ENCODE data around the gene FUT9. TPM values are rescaled to one million over a fixed set of nuclear protein-coding genes. Genes with fewer than 3 reads are reported as not detected.

FUT9 gene
- polyA plus RNA-seq, 1 donor (not counting 4 experiments of a cell fraction or from before 2014, with no cell fraction given), result not detected

DNA sequence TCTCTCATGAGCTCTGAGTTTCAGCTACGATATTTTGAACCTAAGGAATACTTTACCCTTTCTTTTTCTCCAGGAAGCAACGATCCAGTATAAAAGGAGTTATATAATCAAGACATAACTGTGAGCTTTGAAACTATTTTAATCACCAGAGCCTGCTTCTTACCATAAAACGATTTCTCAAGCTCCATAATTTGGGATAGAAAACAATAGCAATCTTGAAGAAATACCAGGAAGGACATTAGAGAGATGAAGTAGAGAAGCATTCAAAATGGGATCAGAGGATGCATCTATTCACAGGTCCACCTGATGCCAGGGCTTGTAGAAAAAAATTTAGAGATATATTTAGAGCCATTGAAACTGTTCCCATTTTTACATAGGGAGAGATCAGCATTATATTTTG, 135.9 kb downstream of the FUT9 start:
- TF ChIP-seq EZH2 (IDR thresholded peaks at IDR 0.05; ENCODE audit: low read length) (no peak), CTCF (optimal IDR thresholded peaks at IDR 0.05 in 1 of 3, IDR thresholded peaks at IDR 0.05 in 1 of 3, conservative IDR thresholded peaks at IDR 0.05 in 1 of 3; ENCODE audit: extremely low read depth in 1 of 3, insufficient read depth in 2 of 3, low read length in 3 of 3) (no peak)
- Histone ChIP-seq H3K4me2 (ENCODE audit: control insufficient read depth, extremely low read depth, insufficient read depth, low read depth, low read length) (no peak overlapping the region), H3K27ac (ENCODE audit: control insufficient read depth, insufficient read depth, low read length) (no peak overlapping the region), H3K9me1 (ENCODE audit: control insufficient read depth, extremely low read depth, insufficient read depth, low read length) (no peaks in the 10 kb centered on the region), H3K9me3 (ENCODE audit: control insufficient read depth, low read depth, low read length) (no peaks in the 10 kb centered on the region), H3K9ac (ENCODE audit: control insufficient read depth, extremely low read depth, insufficient read depth, low read length) (no peak overlapping the region), H2AFZ (ENCODE audit: control insufficient read depth, low read length) (no peak overlapping the region), H3K79me2 (ENCODE audit: control insufficient read depth, insufficient read depth, low read length) (no peaks in the 10 kb centered on the region), H3K36me3 (ENCODE audit: control insufficient read depth in 2 of 2, extremely low read depth in 1 of 2, insufficient read depth in 2 of 2, low read length in 2 of 2) (no peaks in the 10 kb centered on the region), H3K27me3 (ENCODE audit: control insufficient read depth, extremely low read depth, insufficient read depth, low read length) (no peaks in the 10 kb centered on the region), H3K4me1 (ENCODE audit: control insufficient read depth, extremely low read depth, insufficient read depth, low read length) (no peaks in the 10 kb centered on the region), H4K20me1 (ENCODE audit: control insufficient read depth, extremely low read depth, insufficient read depth, low read length) (no peaks in the 10 kb centered on the region), H3K4me3 (ENCODE audit: control insufficient read depth in 2 of 3, extremely low read depth in 1 of 3, insufficient read depth in 2 of 3, low read depth in 1 of 3, low read length in 3 of 3) (no peak overlapping the region)
- no peak for DNase-seq (ENCODE audit: low read depth, low spot score)
- no peak for FAIRE-seq
- dilution Hi-C loops (cut with MboI; ENCODE audit: extremely low pct_ligation_motif_present, low sequenced_read_pairs), result no loop called here

- H2AFZ ChIP-seq (ENCODE audit: control insufficient read depth, low read length), result no peak overlapping the region
- FAIRE-seq, result no peak
- no peak overlapping the region for H3K4me2 ChIP-seq (ENCODE audit: control insufficient read depth, extremely low read depth, insufficient read depth, low read depth, low read length)
- no peaks in the 10 kb centered on the region for H3K4me1 ChIP-seq (ENCODE audit: control insufficient read depth, extremely low read depth, insufficient read depth, low read length)
- dilution Hi-C loops (cut with MboI; ENCODE audit: extremely low pct_ligation_motif_present, low sequenced_read_pairs), result no loop called here
- no peak overlapping the region for H3K4me3 ChIP-seq (ENCODE audit: control insufficient read depth in 2 of 3, extremely low read depth in 1 of 3, insufficient read depth in 2 of 3, low read depth in 1 of 3, low read length in 3 of 3)
- H4K20me1 ChIP-seq (ENCODE audit: control insufficient read depth, extremely low read depth, insufficient read depth, low read length), result no peaks in the 10 kb centered on the region
- no peaks in the 10 kb centered on the region for H3K36me3 ChIP-seq (ENCODE audit: control insufficient read depth in 2 of 2, extremely low read depth in 1 of 2, insufficient read depth in 2 of 2, low read length in 2 of 2)
- H3K27ac ChIP-seq (ENCODE audit: control insufficient read depth, insufficient read depth, low read length), result no peak overlapping the region
- TF ChIP-seq CTCF (optimal IDR thresholded peaks at IDR 0.05 in 1 of 3, IDR thresholded peaks at IDR 0.05 in 1 of 3, conservative IDR thresholded peaks at IDR 0.05 in 1 of 3; ENCODE audit: extremely low read depth in 1 of 3, insufficient read depth in 2 of 3, low read length in 3 of 3) (no peak), EZH2 (IDR thresholded peaks at IDR 0.05; ENCODE audit: low read length) (no peak)
- no peaks in the 10 kb centered on the region for H3K9me3 ChIP-seq (ENCODE audit: control insufficient read depth, low read depth, low read length)
- no peak for DNase-seq (ENCODE audit: low read depth, low spot score)
- H3K9ac ChIP-seq (ENCODE audit: control insufficient read depth, extremely low read depth, insufficient read depth, low read length), result no peak overlapping the region
- no peaks in the 10 kb centered on the region for H3K27me3 ChIP-seq (ENCODE audit: control insufficient read depth, extremely low read depth, insufficient read depth, low read length)
- H3K79me2 ChIP-seq (ENCODE audit: control insufficient read depth, insufficient read depth, low read length), result no peaks in the 10 kb centered on the region
- no peaks in the 10 kb centered on the region for H3K9me1 ChIP-seq (ENCODE audit: control insufficient read depth, extremely low read depth, insufficient read depth, low read length)
Measured at GRCh38 chr6:96152114-96152708, 136.4 kb downstream of the FUT9 start.

Data from keratinocyte (primary cell).